CD4-positive, alpha-beta T cell treated with Interleukin-17A for 4 hours (primary cell): Measurements from ENCODE around the gene RIN3.

ENCODE experiments used
- DNase-seq: peaks from one replicate; pipeline ENCODE4 v3.0.0-alpha.2; 2020; ENCODE audit warnings: mixed read lengths

The RIN3 gene

GRCh38 chr14:92513204-92513965 is at the start of gene RIN3:
Gene RIN3, plus strand, starts transcription at chr14:92513781. Its CDS starts 152 bp downstream, at chr14:92513933.
- peak; percentile 51 for DNase-seq

- no peak for DNase-seq
Observed at GRCh38 chr14:92464156-92464555, 49.4 kb upstream of the RIN3 start.

- no peak for DNase-seq
Observed at GRCh38 chr14:92464716-92465115, 48.9 kb upstream of the RIN3 start.

GRCh38 chr14:92465353-92466055 is 48.1 kb upstream of the RIN3 start:
- DNase-seq = no peak

GRCh38 chr14:92466059-92466458 is 47.5 kb upstream of the RIN3 start:
- no peak for DNase-seq

DNA sequence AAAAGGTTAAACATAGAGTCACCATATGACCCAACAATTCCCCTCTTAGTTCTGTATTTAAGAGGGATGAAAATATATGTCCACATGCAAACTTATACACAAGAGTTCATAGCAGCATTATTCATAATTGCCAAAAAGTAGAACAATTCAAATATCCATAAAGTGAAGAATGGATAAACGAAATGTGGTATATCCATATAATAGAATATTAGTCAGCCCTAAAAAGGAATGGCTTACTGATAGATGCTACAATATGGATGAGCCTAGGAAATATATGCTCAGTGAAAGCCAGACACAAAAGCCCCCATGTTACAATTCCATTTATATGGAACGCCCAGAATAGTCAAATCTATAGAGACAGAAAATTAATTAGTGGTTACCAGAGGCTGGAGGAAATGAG is 44.1 kb upstream of the RIN3 start:
- DNase-seq = no peak

DNA sequence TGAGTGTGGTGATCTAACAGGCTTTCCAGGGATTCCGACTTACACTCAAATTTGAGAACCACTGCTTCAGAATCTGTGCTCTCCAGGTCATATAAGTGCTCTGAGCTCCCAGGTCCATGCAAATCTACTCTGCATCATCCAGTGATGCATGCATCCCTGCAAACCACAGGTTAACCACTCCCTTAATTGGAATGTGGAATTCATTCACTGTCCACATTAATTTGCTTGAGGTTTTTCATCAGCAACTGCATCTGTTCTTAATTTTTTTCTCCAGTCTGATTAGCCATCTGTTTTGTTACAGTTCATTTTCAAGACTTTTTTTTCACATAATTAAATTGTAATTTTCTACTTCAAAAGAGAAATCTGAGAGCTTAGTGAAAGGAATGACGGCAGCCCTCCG is 43.4 kb upstream of the RIN3 start:
- DNase-seq = no peak

GRCh38 chr14:92470811-92471210 is 42.8 kb upstream of the RIN3 start:
- DNase-seq = no peak

- DNase-seq = no peak
Observed at GRCh38 chr14:92471919-92472318, 41.7 kb upstream of the RIN3 start.

GRCh38 chr14:92472860-92473259 is 40.7 kb upstream of the RIN3 start:
- no peak for DNase-seq

DNA sequence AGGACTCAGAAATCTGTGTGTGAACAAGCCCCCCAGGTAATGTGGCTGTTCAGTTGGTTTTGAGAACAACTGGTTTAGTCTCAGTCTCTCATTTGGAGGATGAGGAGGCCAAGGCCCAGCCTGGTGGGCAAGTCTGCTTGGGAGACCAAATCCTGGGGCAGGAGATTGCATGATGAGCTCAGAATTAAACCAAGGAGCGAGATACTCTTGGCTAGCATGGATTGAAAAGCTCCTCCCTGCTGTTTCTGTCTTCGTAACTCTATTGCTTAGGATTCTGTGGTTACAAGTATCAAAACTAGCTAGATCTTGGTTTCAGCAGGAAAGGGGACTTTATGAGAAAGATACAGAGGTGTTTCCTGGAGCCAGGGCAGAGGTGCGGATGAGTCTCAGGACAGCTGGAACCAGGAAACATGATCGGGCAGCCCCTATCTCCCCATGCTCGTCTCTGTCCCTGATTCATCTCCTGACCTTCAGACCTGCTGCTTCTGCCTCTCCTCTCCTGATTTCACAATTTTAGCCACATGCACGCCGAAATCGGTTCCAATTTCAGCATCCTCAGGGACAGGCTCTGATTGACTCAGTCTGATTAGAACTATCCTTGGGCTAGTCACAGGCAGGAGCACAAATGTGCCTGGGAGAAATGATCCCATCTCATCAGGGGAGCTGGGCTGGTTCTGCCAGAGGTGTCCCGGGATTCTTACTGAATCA is 40.2 kb upstream of the RIN3 start:
- DNase-seq = no peak

DNA sequence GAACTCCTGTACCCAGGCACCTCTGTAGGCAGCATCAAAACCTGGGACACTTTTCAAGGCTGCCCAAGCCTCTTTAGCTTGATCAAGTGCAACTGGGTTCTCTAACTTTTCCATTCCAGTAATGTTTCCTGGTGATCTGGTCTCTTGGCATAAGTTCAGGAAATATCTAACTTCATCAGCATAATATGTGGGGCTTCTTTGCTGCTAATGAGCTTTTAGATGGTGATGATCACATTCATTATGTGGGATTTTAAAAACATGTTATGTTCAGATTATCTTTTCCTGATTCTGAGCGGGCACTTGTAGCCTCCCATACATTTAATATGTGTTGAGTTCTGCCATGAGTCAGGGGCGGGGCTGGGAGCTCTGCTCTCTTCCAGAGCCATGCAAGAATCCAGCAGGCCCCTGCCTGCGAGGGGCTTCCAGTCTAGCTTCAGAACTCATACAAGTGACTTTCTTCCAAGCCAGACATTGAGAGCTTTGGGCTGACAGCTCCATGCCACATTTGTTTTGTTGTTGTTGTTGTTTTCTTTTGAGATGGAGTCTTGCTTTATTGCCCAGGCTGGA is 39.5 kb upstream of the RIN3 start:
- DNase-seq = no peak

GRCh38 chr14:92475037-92475436 is 38.5 kb upstream of the RIN3 start:
- DNase-seq = no peak

- DNase-seq = no peak
Observed at GRCh38 chr14:92475451-92476187, 38.0 kb upstream of the RIN3 start.

DNA sequence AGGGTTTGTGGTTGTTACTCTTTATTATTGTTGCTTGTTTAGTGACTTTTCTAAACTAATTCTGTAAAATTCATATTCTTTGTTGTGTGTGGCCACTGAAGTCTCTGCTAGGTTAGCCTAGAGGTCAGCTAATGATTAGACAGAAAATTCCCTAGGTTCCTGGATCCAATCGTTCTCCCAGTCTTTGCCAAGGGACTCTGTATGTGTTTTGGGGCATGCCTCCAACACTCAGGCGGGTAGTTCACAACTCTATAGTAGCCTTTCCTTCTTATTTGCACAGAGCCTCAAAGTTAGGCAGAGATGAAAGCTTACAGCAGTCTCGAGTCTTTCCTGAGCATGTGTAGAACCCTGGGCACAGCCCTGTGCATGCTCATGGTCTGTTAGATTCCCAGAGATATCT is 32.7 kb upstream of the RIN3 start:
- no peak for DNase-seq

DNA sequence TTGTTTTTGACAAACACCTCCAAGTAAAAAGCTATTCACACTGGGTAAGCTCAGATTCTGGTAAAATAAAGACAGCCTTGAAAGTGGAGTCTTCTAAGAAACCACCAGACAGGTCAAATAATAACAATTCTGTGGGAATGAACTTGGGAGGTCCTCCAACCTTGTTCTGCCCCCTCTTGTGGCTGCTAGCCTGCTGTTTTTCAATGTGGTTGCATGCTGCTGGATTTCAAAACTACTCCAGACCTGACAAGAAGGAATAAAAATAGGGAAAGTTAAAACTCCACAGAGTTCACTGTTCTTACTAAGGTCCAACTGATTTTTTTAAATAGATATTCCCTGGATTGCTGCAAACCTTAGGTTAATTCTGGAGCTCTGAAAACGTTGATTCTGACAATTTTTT is 32.2 kb upstream of the RIN3 start:
- DNase-seq = no peak

- no peak for DNase-seq
Observed at GRCh38 chr14:92481811-92482555, 31.6 kb upstream of the RIN3 start.

GRCh38 chr14:92482621-92483319 is 30.8 kb upstream of the RIN3 start:
- DNase-seq = no peak

- DNase-seq = no peak
Observed at GRCh38 chr14:92484132-92484823, 29.3 kb upstream of the RIN3 start.

DNA sequence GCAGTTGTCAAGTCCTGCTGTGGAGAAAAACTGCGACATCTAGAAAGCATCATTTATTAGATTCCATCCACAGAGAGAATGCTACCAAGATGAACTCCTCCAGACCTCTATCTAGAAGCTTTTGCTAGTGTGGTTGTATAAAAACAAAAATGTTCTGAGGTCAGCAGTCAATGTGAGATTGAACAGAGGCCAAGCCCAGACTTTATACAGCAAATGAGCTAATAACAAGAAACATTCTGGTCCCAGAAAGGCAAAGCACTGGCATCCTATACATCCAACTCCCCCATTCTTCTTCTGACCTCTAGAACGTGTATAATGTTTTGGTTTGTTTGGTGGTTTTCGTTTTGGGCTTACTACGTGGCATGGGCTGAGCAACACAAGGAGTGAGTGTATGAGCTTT is 26.7 kb upstream of the RIN3 start:
- DNase-seq = no peak
